GM19193 (cell line): ENCODE measurements around the gene PNN.
A peak's percentile ranks its signal among the peaks of the same experiment; 100 is the strongest.

Experiments
- POLR2A ChIP-seq: IDR thresholded peaks from 4 replicates; pipeline ENCODE4 v1.6.1; 2011; ENCODE audit not compliant: insufficient read depth, insufficient read length; ENCODE audit errors: extremely low read depth

PNN gene

DNA sequence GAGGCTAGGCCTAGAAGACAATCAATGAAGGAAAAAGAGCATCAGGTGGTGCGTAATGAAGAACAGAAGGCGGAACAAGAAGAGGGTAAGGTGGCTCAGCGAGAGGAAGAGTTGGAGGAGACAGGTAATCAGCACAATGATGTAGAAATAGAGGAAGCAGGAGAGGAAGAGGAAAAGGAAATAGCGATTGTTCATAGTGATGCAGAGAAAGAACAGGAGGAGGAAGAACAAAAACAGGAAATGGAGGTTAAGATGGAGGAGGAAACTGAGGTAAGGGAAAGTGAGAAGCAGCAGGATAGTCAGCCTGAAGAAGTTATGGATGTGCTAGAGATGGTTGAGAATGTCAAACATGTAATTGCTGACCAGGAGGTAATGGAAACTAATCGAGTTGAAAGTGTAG is 5.5 kb downstream of the PNN start:
- TF ChIP-seq POLR2A: no peak

DNA sequence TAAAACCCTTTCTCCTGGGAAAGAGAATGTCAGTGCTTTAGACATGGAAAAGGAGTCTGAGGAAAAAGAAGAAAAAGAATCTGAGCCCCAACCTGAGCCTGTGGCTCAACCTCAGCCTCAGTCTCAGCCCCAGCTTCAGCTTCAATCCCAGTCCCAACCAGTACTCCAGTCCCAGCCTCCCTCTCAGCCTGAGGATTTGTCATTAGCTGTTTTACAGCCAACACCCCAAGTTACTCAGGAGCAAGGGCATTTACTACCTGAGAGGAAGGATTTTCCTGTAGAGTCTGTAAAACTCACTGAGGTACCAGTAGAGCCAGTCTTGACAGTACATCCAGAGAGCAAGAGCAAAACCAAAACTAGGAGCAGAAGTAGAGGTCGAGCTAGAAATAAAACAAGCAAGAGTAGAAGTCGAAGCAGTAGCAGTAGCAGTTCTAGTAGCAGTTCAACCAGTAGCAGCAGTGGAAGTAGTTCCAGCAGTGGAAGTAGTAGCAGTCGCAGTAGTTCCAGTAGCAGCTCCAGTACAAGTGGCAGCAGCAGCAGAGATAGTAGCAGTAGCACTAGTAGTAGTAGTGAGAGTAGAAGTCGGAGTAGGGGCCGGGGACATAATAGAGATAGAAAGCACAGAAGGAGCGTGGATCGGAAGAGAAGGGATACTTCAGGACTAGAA is 6.1 kb downstream of the PNN start:
- no peak for TF ChIP-seq POLR2A

DNA sequence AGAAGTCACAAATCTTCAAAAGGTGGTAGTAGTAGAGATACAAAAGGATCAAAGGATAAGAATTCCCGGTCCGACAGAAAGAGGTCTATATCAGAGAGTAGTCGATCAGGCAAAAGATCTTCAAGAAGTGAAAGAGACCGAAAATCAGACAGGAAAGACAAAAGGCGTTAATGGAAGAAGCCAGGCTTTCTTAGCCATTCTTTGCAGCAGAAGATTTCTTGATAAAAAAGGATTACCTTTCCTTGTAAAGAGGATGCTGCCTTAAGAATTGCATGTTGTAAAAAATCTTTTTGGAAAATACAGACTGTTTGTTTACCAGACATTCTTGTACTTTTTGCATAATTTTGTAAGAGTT is 6.6 kb downstream of the PNN start:
- TF ChIP-seq POLR2A: no peak

DNA sequence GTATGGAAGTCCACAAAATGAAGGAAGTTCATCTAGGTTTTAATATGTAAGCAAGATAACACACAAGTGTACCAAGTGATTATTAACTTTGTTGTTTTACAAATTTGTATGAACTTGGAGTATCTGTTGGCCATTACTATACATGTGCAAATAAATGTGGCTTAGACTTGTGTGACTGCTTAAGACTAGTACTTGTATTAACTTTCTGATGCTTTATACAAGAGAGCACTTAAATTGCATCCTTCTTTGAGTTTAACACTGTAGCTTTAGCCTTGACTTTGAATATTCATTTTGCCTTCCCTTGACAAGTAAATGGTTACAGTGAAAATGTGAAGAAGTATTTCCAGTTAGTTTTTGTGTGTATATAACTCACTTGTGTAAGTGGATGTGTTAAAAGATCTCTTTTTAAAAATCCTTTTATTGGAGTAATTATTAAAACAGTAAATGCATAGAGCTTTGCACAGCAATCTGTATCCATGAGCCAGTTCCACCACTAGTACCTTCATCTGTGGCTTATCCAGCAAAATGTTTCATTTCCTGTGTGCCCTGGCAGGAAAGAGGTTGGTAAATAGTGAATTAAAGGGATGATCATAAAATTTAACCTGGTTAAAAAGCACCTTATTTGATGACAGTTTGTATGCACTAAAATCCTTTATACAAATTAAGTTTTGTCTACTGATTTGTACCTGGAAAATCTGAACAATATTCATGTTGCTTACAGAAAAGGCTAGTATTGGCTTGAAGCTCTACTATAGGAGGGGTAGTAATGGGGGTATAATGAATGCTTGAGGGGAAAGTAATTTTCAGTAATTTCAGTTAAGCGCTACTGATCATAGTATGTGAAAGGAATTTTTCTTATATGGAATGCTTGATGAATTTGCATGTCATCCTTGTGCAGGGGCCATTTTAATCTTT is 8.0 kb downstream of the PNN start:
- TF ChIP-seq POLR2A: no peak

DNA sequence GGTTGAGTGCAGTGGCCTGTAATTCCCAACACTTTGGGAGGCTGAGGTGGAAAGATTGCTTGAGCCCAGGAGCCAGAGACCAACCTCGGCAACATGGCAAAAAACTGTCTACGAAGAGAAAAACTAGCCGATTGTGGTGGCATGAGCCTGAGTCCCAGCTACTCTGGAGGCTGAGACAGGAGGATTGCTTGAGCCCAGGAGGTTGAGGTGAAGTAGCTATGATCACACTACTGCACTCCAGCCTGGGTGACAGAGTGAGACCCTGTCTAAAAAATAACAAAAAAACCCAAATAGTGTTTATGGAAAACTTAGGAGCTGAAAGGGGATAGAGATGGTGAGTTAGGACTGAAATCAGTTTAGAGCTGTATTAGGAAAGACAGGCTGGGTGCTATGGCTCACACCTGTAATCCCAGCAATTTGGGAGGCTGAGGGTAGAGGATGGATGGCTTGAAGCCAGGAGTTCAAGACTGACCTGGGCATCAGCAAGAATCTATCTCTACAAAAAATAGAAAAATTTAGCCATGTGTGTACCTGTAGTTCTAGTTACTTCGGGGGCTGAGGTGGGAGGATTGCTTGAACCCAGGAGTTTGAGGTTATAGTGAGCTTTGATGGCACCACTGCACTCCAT is 9.7 kb downstream of the PNN start:
- TF ChIP-seq POLR2A: peak; percentile 21

DNA sequence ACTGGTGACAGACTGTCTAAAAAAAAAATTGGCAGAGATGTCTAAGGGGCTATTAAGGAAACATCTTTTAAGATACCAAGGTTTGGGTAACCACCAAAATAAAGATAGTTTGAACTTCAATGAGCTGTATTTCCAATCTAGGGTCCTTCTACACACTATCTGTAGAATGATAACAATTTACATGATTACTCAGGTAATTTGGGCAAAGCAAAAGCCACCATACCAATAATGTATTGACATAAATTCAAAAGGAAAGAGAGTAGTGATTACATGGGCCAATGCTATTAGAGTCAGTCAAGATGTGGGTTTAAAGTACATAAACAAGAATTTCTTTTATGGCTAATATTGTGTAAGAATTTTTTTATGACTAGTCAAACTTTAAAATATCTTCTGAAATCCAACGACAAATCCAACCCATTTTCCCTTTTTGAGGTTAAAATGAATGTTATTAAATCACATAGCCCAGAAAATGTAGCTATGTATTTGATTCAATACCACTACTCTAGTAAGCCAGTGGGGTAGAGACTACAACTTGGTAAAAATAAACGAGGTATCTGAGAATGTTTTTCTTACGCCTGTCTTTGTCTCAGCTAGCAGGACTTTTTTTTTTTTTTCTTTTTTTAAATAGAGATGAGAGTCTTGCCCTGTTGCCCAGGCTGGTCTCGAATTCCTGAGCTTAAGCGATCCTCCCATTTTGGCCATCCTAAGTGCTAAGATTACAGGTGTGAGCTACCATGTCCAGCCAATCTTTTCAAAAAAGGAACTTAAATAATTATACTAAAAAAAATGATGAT is 10.4 kb downstream of the PNN start:
- TF ChIP-seq POLR2A: no peak

DNA sequence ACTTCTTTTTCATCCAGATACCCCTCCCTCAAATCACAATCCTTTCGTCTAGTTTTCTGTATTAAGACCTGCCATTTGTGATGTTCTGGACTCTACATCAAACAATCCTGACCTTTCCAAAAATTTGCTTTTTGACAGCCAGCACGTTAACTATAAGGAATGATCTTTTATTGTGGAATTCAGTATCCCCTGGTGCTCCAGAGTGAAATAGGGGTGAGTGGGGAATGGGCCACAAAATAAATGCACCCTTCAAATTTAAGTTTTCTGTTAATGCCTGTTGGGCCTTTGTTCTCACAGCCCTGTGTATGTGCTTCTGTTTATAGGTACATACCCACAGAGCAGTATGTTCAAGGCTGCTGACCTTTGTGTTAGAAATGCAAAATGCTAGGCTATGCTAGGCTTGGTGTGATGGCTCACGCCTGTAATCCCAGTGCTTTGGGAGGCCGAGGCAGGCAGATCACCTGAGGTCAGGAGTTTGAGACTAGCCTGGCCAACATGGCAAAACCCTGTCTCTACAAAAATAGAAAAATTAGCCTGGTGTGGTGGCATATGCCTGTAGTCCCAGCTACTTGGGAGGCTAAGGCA is 12.0 kb downstream of the PNN start:
- no peak for TF ChIP-seq POLR2A

DNA sequence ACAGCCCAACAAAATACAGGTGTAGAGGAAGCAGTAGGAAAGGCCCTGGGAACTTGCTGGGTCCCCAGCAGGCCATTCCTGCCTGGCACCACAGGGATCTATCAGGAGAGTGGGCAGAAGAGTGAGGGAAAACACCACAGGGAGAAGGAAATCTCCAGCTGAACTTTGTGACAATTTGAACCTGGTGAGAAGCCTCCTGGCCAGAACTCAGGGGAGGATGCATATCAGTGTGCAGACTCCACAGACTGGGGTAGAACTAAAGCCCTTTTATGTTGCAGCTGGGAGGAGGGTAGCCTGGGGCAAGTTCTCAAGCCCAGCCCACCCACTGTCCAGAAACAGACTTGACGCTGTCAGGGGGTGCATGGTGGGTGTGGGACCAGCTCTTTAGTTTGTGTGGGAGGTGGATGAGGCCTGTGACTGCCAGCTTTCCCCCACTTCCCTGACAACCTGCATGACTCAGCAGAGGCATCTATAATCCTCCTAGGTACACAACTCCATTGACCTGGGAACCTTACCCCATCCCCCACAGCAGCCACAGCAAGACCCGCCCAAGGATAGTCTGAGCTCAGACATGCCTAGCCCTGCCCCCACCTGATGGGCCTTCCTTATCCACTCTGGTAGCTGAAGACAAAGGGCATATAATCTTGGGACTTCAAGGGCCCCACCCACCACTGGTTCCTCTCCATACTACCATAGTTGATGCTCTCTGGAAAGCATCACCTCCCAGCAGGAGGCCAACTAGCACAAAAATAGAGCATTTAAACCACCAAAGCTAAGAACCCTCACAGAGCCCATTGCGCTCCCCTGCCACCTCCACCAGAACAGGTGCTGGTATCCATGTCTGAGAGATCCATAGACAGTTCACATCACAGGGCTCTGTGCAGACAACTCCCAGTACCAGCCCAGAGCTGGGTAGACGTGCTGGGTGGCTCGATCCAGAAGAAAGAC is 28.9 kb downstream of the PNN start:
- TF ChIP-seq POLR2A: no peak

DNA sequence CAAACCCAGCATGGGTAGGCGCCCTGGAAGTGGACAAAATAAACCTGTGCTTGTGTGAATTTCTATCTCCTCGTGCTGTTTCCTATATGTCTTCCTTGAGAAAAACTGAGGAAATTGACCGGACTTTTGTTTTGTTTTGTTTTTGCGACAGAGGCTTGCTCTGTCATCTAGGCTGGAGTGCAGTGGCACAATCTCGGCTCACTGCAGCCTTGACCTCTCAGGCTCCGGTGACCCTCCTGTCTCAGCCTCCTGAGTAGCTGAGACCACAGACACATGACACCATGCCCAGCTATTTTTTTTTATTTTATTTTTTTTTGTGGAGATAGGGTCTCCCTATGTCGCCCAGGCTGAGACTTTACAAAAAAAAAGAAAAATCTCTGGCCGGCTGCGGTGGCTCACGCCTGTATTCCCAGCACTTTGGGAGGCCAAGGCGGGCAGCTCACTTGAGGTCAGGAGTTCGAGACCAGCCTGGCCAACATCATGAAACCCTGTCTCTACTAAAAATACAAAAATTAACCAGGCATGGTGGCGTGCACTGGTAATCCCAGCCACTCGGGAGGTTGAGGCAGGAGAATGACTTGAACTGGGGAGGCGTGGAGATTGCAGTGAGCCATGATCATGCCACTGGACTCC is 36.2 kb downstream of the PNN start:
- no peak for TF ChIP-seq POLR2A

DNA sequence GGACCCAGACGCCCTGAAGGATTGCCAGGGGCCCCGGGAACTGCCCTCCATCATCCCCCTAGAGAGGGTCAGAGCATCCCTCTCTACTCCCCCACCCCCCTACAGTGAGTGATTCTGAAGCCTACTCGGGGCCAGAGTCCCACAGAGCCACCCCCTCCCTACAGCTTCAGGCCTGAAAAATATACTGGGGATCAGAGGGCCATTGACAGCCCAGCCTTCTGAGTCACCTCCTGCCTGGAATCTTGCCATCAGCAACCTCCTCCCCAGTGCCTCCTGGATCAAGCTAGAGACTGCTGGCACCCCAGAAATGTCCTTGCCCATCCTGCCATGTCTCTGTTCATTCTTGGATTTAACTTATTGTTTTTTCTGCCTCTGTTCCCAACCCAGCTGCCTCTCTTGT is 37.0 kb downstream of the PNN start:
- TF ChIP-seq POLR2A: no peak

DNA sequence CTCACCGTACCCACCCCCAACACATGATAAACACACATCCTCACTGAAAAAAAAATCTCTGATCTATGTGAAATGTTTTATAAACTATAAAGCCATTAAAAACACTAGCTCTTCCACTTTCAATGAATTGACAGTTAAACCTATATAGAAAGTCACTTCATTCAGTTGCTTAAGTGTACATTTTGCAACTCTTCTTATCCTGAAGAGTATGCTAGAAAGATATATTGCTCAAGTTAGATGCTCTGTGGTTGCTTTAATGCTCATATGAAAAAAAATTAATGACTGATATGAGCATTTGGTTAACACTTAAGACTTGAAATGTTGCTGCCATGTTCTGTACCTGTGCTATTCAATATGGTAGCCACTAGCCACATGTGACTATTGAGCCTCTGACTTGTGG is 37.6 kb downstream of the PNN start:
- TF ChIP-seq POLR2A: no peak

DNA sequence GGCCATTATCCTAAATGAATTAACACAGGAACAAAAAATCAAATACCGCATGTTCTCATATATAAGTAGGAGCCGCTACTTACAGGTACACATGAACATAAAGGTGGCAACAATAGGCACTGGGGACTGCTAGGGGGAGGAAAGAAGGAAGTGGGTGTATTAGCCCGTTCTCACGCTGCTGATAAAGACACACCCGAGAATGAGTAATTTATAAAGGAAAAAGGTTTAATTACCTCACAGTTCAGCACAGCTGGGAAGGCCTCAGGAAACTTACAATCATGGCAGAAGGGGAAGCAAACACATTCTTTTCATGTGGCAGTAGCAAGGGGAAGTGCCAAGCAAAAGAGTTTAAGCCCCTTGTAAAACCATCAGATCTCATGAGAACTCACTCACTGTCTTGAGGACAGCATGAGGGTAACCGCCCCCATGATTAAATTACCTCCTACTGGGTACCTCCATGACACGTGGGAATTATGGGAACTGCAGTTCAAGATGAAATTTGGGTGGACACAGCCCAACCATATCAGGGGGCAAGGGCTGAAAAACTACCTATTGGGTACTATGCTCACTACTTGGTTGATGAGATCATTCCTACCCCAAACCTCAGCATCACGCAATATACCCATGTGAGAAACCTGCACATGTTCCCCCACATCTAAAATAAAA is 42.3 kb downstream of the PNN start:
- TF ChIP-seq POLR2A: no peak

DNA sequence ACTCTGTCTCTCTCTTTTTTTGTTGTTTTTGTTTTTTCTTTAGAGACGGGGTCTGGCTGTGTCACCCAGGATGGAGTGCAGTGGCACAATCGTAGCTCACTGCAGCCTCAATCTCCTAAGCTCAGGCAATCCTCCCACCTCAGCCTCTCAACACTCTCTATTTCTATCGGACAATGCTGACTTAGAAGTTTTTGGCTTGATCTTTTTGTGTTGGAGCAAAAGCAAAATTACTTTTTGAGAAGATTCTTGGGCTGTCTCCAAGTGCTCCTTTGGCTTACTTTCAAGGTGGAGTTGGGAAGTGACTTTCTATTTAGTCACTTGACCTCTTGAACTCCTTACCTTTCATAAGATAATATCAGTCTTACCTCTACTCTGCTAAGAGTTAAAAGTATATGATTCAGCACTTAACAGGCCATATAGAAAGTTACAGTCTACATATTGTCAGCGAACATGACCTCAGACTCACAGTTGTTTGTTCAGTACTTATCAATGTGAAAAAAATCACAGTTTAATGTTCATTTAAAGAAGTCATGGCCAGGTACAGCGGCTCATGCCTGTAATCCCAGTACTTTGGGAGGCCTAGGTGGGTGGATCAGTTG is 43.2 kb downstream of the PNN start:
- no peak for TF ChIP-seq POLR2A

DNA sequence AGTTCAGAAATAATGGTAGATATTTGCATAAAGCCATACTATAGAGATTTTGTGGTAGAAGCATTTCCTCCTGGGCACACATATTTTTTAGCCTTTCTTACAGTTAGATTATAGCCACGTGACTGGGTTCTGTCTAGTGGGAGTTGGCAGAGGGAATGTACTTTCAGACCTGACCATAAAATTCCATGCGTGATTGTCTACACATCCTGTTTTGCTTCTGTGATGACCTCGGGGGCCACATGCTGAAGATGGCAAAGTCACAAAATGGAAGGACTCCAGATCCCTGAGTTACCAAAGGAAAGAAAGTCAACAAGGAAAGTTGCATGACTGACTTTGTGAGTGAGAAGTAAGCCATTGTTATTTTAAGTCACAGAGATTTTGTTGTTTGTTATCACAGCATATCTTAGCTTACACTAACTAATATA is 44.0 kb downstream of the PNN start:
- TF ChIP-seq POLR2A: no peak
